GM23338 (cell line): ENCODE measurements around the gene NUP214. TPM values are rescaled to one million over a fixed set of nuclear protein-coding genes. Genes with fewer than 3 reads are reported as not detected.

Experiments used
- ATAC-seq: fragments of 200-7000 bp; cut with Tn5 transposase; 3 replicates; pipeline ENCODE4 v1.9.1; 2020
- DNase-seq: peaks from one replicate; pipeline ENCODE4 v3.0.0-alpha.2; 2015; ENCODE audit warnings: low spot score
- H2AFZ ChIP-seq: fragments of 200-600 bp; sonication (generic); 2 replicates; pipeline ENCODE4 v1.8.0; 2016; ENCODE audit warnings: antibody characterized with exemption, mild to moderate bottlenecking, moderate library complexity
- H3F3A ChIP-seq: fragments of 200-600 bp; sonication (generic); replicated peaks from 2 replicates; pipeline ENCODE4 v1.8.0; 2017; ENCODE audit warnings: antibody characterized with exemption, mixed run types, low read depth
- H3K27ac ChIP-seq: fragments of 200-600 bp; sonication (generic); 2 replicates; pipeline ENCODE4 v1.6.1; 2016; ENCODE audit warnings: low read depth
- H3K27me3 ChIP-seq: fragments of 200-600 bp; sonication (generic); 2 replicates; pipeline ENCODE4 v1.8.0; 2016; ENCODE audit warnings: mild to moderate bottlenecking, mixed run types, moderate library complexity; ENCODE audit not compliant: insufficient read depth
- H3K36me3 ChIP-seq: fragments of 200-600 bp; sonication (generic); 2 replicates; pipeline ENCODE4 v1.8.0; 2016; ENCODE audit warnings: mild to moderate bottlenecking; ENCODE audit not compliant: insufficient read depth
- H3K4me1 ChIP-seq: fragments of 200-600 bp; sonication (generic); 2 replicates; pipeline ENCODE4 v1.8.0; 2016; ENCODE audit warnings: mild to moderate bottlenecking, moderate library complexity; ENCODE audit not compliant: insufficient read depth
- H3K4me2 ChIP-seq: fragments of 200-600 bp; sonication (generic); 2 replicates; pipeline ENCODE4 v1.7.1; 2017; ENCODE audit warnings: mixed run types
- H3K4me3 ChIP-seq: fragments of 200-600 bp; sonication (generic); 2 replicates; pipeline ENCODE4 v1.6.1; 2016; ENCODE audit warnings: mixed run types
- H3K79me2 ChIP-seq: fragments of 200-600 bp; sonication (generic); replicated peaks from 2 replicates; pipeline ENCODE4 v1.8.0; 2017; ENCODE audit warnings: mild to moderate bottlenecking; ENCODE audit not compliant: insufficient read depth
- H3K9me2 ChIP-seq: fragments of 200-600 bp; sonication (generic); 2 replicates; pipeline ENCODE4 v1.8.0; 2017; ENCODE audit not compliant: insufficient read depth
- H4K20me1 ChIP-seq: fragments of 200-600 bp; sonication (generic); replicated peaks from 2 replicates; pipeline ENCODE4 v1.8.0; 2017; ENCODE audit warnings: mild to moderate bottlenecking; ENCODE audit not compliant: insufficient read depth
- H3K27ac Mint-ChIP-seq: 2 replicates; pipeline ENCODE4 v1.8.0; 2020; ENCODE audit warnings: inconsistent platforms, mild to moderate bottlenecking, moderate library complexity, mixed read lengths
- H3K27me3 Mint-ChIP-seq: 3 replicates; pipeline ENCODE4 v1.8.0; 2022; ENCODE audit warnings: low read depth, mild to moderate bottlenecking, moderate library complexity, mixed read lengths, inconsistent platforms; ENCODE audit not compliant: insufficient read depth, poor library complexity
- H3K36me3 Mint-ChIP-seq: 3 replicates; pipeline ENCODE4 v1.8.0; 2021; ENCODE audit warnings: low read depth, mild to moderate bottlenecking, inconsistent platforms, moderate library complexity, mixed read lengths
- H3K4me1 Mint-ChIP-seq: 3 replicates; pipeline ENCODE4 v1.8.0; 2020; ENCODE audit warnings: mild to moderate bottlenecking, inconsistent platforms, mixed read lengths
- H3K4me3 Mint-ChIP-seq: 3 replicates; pipeline ENCODE4 v1.8.0; 2021; ENCODE audit warnings: moderate library complexity, mild to moderate bottlenecking, inconsistent platforms, mixed read lengths
- H3K9me3 Mint-ChIP-seq: 3 replicates; pipeline ENCODE4 v1.8.0; 2020; ENCODE audit warnings: moderate library complexity, mild to moderate bottlenecking, inconsistent platforms, mixed read lengths
- CREB1 ChIP-seq: fragments of 250-450 bp; sonication (Bioruptor Pico); IDR thresholded peaks from 2 replicates; pipeline ENCODE4 v1.5.0; 2020; ENCODE audit warnings: low read depth, mild to moderate bottlenecking, moderate library complexity
- EZH2 ChIP-seq: fragments of 200-600 bp; sonication (generic); IDR thresholded peaks from one replicate; pipeline ENCODE4 v1.8.0; 2017; ENCODE audit warnings: antibody characterized with exemption, mild to moderate bottlenecking, low read depth; ENCODE audit not compliant: unreplicated experiment
- EZH2phosphoT487 ChIP-seq: fragments of 200-600 bp; sonication (generic); IDR thresholded peaks from one replicate; pipeline ENCODE4 v1.8.1; 2018; ENCODE audit warnings: antibody characterized with exemption; ENCODE audit not compliant: unreplicated experiment
- JUNB ChIP-seq: IDR thresholded peaks from one replicate; pipeline ENCODE4 v1.6.1; 2016; ENCODE audit warnings: antibody characterized with exemption; ENCODE audit not compliant: unreplicated experiment
- NANOG ChIP-seq: IDR thresholded peaks from 2 replicates; pipeline ENCODE4 v1.6.1; 2016; ENCODE audit warnings: antibody characterized with exemption, borderline replicate concordance
- STAT1 ChIP-seq: IDR thresholded peaks from one replicate; pipeline ENCODE4 v1.6.1; 2016; ENCODE audit warnings: antibody characterized with exemption; ENCODE audit not compliant: unreplicated experiment
- polyA plus RNA-seq: library from polyadenylated mRNA; unstranded; fragments of >200 nt; fragmentation: Nextera tagmentation; extraction: Ambion mirVana; gene quantifications from 2 replicates; pipeline ENCODE4 v1.2.1, GENCODE V29; 2016
- total RNA-seq: library from RNA; depleted of rRNA; stranded (reverse); fragments of >200 nt; shearing (Covaris generic); gene quantifications from 2 replicates; pipeline ENCODE4 v1.2.3, GENCODE V29; 2014
- TF ChIP-seq, protein P1 (sequence below): fragments of 250-450 bp; sonication (Bioruptor Pico); IDR thresholded peaks from 2 replicates; pipeline ENCODE4 v1.5.0; 2020; ENCODE audit warnings: mild to moderate bottlenecking, moderate library complexity

Gene NUP214
- total and polyA plus RNA-seq, 2 experiments from 2014 or later: 36.0 to 57.0 TPM

DNA sequence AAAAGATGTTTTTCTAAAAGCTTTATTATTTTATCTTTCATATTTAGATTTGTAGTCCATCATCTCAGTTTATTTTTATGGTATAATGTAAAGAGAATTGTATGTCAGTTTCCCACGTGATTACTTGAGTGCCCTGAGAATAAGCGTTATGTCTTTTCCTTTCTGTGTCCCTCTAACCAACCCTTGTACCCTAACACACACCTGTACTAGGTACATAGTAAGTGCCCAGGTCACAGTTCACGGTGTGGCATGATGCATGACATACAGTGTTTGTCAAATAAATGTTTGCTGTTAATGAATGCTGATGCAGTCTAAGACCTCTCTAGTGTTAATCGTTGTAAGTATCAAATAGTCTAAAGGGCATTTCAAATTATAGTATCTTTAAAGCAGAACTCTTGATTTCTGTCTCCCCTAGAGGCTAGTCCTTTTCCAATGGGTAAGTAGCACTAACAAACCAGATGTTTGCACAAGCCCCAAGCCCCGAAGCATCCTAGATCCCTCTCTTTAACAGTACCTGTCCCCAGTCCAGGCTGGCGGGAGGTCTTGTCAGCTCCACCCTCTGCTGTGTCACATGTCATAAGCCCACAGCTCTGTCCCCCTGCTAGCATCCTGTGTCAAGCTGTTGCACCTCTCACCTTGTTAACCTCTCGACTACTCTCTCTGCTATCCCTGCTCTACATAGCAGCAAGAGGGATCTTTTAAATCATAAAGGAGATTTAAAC, 23.7 kb downstream of the NUP214 start:
- TF ChIP-seq, protein P1, sequence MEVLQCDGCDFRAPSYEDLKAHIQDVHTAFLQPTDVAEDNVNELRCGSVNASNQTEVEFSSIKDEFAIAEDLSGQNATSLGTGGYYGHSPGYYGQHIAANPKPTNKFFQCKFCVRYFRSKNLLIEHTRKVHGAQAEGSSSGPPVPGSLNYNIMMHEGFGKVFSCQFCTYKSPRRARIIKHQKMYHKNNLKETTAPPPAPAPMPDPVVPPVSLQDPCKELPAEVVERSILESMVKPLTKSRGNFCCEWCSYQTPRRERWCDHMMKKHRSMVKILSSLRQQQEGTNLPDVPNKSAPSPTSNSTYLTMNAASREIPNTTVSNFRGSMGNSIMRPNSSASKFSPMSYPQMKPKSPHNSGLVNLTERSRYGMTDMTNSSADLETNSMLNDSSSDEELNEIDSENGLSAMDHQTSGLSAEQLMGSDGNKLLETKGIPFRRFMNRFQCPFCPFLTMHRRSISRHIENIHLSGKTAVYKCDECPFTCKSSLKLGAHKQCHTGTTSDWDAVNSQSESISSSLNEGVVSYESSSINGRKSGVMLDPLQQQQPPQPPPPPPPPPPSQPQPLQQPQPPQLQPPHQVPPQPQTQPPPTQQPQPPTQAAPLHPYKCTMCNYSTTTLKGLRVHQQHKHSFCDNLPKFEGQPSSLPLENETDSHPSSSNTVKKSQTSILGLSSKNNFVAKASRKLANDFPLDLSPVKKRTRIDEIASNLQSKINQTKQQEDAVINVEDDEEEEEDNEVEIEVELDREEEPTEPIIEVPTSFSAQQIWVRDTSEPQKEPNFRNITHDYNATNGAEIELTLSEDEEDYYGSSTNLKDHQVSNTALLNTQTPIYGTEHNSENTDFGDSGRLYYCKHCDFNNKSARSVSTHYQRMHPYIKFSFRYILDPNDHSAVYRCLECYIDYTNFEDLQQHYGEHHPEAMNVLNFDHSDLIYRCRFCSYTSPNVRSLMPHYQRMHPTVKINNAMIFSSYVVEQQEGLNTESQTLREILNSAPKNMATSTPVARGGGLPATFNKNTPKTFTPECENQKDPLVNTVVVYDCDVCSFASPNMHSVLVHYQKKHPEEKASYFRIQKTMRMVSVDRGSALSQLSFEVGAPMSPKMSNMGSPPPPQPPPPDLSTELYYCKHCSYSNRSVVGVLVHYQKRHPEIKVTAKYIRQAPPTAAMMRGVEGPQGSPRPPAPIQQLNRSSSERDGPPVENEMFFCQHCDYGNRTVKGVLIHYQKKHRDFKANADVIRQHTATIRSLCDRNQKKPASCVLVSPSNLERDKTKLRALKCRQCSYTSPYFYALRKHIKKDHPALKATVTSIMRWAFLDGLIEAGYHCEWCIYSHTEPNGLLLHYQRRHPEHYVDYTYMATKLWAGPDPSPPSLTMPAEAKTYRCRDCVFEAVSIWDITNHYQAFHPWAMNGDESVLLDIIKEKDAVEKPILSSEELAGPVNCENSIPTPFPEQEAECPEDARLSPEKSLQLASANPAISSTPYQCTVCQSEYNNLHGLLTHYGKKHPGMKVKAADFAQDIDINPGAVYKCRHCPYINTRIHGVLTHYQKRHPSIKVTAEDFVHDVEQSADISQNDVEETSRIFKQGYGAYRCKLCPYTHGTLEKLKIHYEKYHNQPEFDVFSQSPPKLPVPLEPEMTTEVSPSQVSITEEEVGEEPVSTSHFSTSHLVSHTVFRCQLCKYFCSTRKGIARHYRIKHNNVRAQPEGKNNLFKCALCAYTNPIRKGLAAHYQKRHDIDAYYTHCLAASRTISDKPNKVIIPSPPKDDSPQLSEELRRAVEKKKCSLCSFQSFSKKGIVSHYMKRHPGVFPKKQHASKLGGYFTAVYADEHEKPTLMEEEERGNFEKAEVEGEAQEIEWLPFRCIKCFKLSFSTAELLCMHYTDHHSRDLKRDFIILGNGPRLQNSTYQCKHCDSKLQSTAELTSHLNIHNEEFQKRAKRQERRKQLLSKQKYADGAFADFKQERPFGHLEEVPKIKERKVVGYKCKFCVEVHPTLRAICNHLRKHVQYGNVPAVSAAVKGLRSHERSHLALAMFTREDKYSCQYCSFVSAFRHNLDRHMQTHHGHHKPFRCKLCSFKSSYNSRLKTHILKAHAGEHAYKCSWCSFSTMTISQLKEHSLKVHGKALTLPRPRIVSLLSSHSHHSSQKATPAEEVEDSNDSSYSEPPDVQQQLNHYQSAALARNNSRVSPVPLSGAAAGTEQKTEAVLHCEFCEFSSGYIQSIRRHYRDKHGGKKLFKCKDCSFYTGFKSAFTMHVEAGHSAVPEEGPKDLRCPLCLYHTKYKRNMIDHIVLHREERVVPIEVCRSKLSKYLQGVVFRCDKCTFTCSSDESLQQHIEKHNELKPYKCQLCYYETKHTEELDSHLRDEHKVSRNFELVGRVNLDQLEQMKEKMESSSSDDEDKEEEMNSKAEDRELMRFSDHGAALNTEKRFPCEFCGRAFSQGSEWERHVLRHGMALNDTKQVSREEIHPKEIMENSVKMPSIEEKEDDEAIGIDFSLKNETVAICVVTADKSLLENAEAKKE: no peak
- TF ChIP-seq NANOG (no peak), EZH2phosphoT487 (no peak)
- Histone ChIP-seq H3K9me2 (no peaks in the 10 kb centered on the region), H3K27ac (no peak overlapping the region), H3K4me1 (no peaks in the 10 kb centered on the region), H3K27me3 (no peaks in the 10 kb centered on the region), H3K4me2 (no peak overlapping the region), H3K4me3 (no peak overlapping the region), H3F3A (0 out of 2 replicates have a peak, but pooled peaks cover 7% of the 10 kb centered on the region), H3K36me3 (peaks cover 75% of the 10 kb centered on the region), H4K20me1 (peaks cover 13% of the 10 kb centered on the region), H3K79me2 (no peaks in the 10 kb centered on the region), H2AFZ (no peak overlapping the region)
- Mint-ChIP-seq H3K27ac (no peak overlapping the region), H3K36me3 (peaks cover 81% of the 10 kb centered on the region), H3K27me3 (peaks cover 2% of the 10 kb centered on the region), H3K9me3 (no peaks in the 10 kb centered on the region), H3K4me1 (no peaks in the 10 kb centered on the region), H3K4me3 (no peak overlapping the region)
- no peak for ATAC-seq
- peak; percentile 3 for DNase-seq

DNA sequence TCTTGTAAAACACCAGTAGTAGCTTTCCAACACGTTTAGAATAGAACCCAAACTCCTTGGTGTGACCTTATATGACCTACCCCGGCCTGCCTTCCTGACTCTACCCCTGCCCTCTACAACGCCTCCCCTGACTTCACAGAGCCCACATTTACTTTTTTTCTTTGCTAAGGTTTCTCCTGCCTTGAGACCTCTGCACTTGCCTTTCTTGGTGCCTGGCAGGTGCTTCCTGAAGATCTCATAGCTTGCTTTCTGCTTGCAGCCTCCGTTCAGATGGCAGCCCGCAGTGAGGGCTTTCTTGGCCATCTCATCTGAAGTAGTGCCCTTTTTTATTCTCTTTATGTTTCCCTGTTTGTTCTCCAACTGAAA, 24.3 kb downstream of the NUP214 start:
- Histone ChIP-seq H3F3A (0 out of 2 replicates have a peak, but pooled peaks cover 7% of the 10 kb centered on the region), H3K36me3 (peaks cover 69% of the 10 kb centered on the region), H3K4me3 (no peak overlapping the region), H2AFZ (no peak overlapping the region), H3K9me2 (no peaks in the 10 kb centered on the region), H3K27ac (no peak overlapping the region), H3K4me1 (no peaks in the 10 kb centered on the region), H3K79me2 (0 out of 2 replicates have a peak, but pooled peaks cover 3% of the 10 kb centered on the region), H3K27me3 (no peaks in the 10 kb centered on the region), H4K20me1 (peaks cover 13% of the 10 kb centered on the region; the same call in 1 of the 2 replicates), H3K4me2 (no peak overlapping the region)
- no peak for ATAC-seq
- no peak overlapping the region; the same call in 2 of the 3 replicates for H3K4me3 Mint-ChIP-seq
- peaks cover 81% of the 10 kb centered on the region for H3K36me3 Mint-ChIP-seq
- 0 out of 2 replicates have a peak overlapping the region, but pooled peaks have one; percentile 21 for H3K27ac Mint-ChIP-seq
- H3K4me1 Mint-ChIP-seq: no peaks in the 10 kb centered on the region
- no peak for DNase-seq
- H3K27me3 Mint-ChIP-seq: peaks cover 2% of the 10 kb centered on the region
- H3K9me3 Mint-ChIP-seq: no peaks in the 10 kb centered on the region
- no peak for TF ChIP-seq STAT1
- TF ChIP-seq CREB1 (CRISPR knock-in tag): no peak
- no peak for TF ChIP-seq EZH2
- TF ChIP-seq JUNB: no peak
